Natural killer cell (primary cell): ENCODE measurements around the gene GID8. TPM values are rescaled to one million over a fixed set of nuclear protein-coding genes. Genes with fewer than 3 reads are reported as not detected.
A peak's percentile ranks its signal among the peaks of the same experiment; 100 is the strongest.

ENCODE experiments used
- ATAC-seq, 3 donors: fragments of 150-1000 bp in 2 of 3; fragments of 200-7000 bp in 1 of 3; cut with Tn5 transposase; 1 replicate in 1 of 3; 2 replicates in 2 of 3; pipeline ENCODE4 v1.10.0; 2021; ENCODE audit warnings: mild to moderate bottlenecking in 2 of 3, moderate library complexity in 2 of 3
- DNase-seq, 2 donors: peaks; one replicate each; pipeline versions ENCODE4 v3.0.0 to v3.0.0-alpha.2; 2013 to 2021; ENCODE audit warnings: mixed read lengths in 1 of 2
- H3K27ac ChIP-seq: one replicate; pipeline ENCODE4 v1.5.1; 2013; ENCODE audit warnings: mild to moderate bottlenecking, low read length
- H3K27me3 ChIP-seq: one replicate; pipeline ENCODE4 v1.6.1; 2013; ENCODE audit warnings: low read length; ENCODE audit not compliant: control insufficient read depth, insufficient read depth
- H3K36me3 ChIP-seq: one replicate; pipeline ENCODE4 v1.6.1; 2013; ENCODE audit warnings: low read length; ENCODE audit not compliant: control insufficient read depth, insufficient read depth
- H3K4me1 ChIP-seq: one replicate; pipeline ENCODE4 v1.6.1; 2013; ENCODE audit warnings: low read length; ENCODE audit not compliant: control insufficient read depth, insufficient read depth
- H3K4me3 ChIP-seq: one replicate; pipeline ENCODE4 v1.5.1; 2013; ENCODE audit warnings: low read length
- H3K9me3 ChIP-seq: one replicate; pipeline ENCODE4 v1.6.1; 2013; ENCODE audit warnings: low read length; ENCODE audit not compliant: control insufficient read depth, insufficient read depth
- H3K27ac Mint-ChIP-seq, 2 donors: one replicate each; pipeline ENCODE4 v1.8.0; 2022; ENCODE audit warnings: mild to moderate bottlenecking in 2 of 2, mixed read lengths in 2 of 2, moderate library complexity in 1 of 2
- H3K27me3 Mint-ChIP-seq, 2 donors: one replicate each; pipeline ENCODE4 v1.8.0; 2022; ENCODE audit warnings: low read depth in 2 of 2, mixed read lengths in 2 of 2
- H3K36me3 Mint-ChIP-seq: one replicate; pipeline ENCODE4 v1.8.0; 2022; ENCODE audit warnings: mixed read lengths
- H3K4me1 Mint-ChIP-seq, 2 donors: one replicate each; pipeline ENCODE4 v1.8.0; 2022; ENCODE audit warnings: mixed read lengths in 2 of 2
- H3K4me3 Mint-ChIP-seq: one replicate; pipeline ENCODE4 v1.8.0; 2022; ENCODE audit warnings: mild to moderate bottlenecking, moderate library complexity, mixed read lengths
- H3K9me3 Mint-ChIP-seq, 2 donors: one replicate each; pipeline ENCODE4 v1.8.0; 2022; ENCODE audit warnings: mixed read lengths in 2 of 2
- CTCF ChIP-seq: fragments of 200-600 bp; IDR thresholded peaks from one replicate; pipeline ENCODE4 v1.8.0; 2022; ENCODE audit warnings: antibody characterized with exemption
- WGBS: methylation state at CpG from one replicate; pipeline ENCODE4 v1.1.7; 2013; ENCODE audit warnings: missing lambda C conversion rate; ENCODE audit not compliant: insufficient coverage; 5-methylcytosine and 5-hydroxymethylcytosine counted together
- intact Hi-C: fragments of 100-400 bp; cut with micrococcal nuclease; formaldehyde crosslinking; loops from one replicate; pipeline ENCODE4 v1.14.2; 2022
- total RNA-seq, 4 donors: library from RNA; stranded (reverse); fragments of 120-200 nt in 1 of 4; gene quantifications; one replicate each; pipeline versions ENCODE4 v1.2.3 to v1.2.4, GENCODE V29; 2013 to 2022

GID8 gene
- total RNA-seq, 3 donors from 2014 or later (not counting 1 experiment from before 2014, with no cell fraction given), result 45.1 to 60.1 (median 53.1) TPM

- Histone ChIP-seq H3K4me1 (peaks cover 31% of the 10 kb centered on the region), H3K36me3 (peaks cover 2% of the 10 kb centered on the region), H3K4me3 (no peak overlapping the region), H3K27ac (no peak overlapping the region), H3K9me3 (no peaks in the 10 kb centered on the region), H3K27me3 (no peaks in the 10 kb centered on the region)
- no peak for TF ChIP-seq CTCF
- H3K36me3 Mint-ChIP-seq, result no peaks in the 10 kb centered on the region
- no peaks in the 10 kb centered on the region for H3K27me3 Mint-ChIP-seq
- intact Hi-C loops, result loop anchor here (10.0 kb wide), 1 partner anchor 131 kb away; the partner anchor contains the start of gene OGFR
- WGBS, result 96% methylated on average over 22 of the region's 22 CpGs
- peaks cover 26 to 30% of the 10 kb centered on the region in 2 donors for H3K4me1 Mint-ChIP-seq
- no peak overlapping the region for H3K27ac Mint-ChIP-seq
- H3K4me3 Mint-ChIP-seq, result peak overlapping the region; percentile 37
- ATAC-seq, result no peak
- DNase-seq, result no peak
- no peaks in the 10 kb centered on the region for H3K9me3 Mint-ChIP-seq
These were observed 1.9 kb upstream of the GID8 start for GRCh38 chr20:62935968-62936585.

GRCh38 chr20:62937268-62938104, 461 bp upstream of the GID8 start:
- Mint-ChIP-seq H3K27me3 (no peaks in the 10 kb centered on the region), H3K36me3 (no peaks in the 10 kb centered on the region), H3K4me1 (peaks cover 36 to 39% of the 10 kb centered on the region in 2 donors), H3K9me3 (no peaks in the 10 kb centered on the region), H3K4me3 (peak overlapping the region; percentile 95), H3K27ac (peak overlapping the region; percentile 79 to 92)
- WGBS, result under 1% methylated on average over 85 of the region's 92 CpGs
- Histone ChIP-seq H3K36me3 (peaks cover 12% of the 10 kb centered on the region), H3K27me3 (no peaks in the 10 kb centered on the region), H3K4me3 (peak overlapping the region; percentile 75), H3K27ac (peak overlapping the region; percentile 67), H3K9me3 (no peaks in the 10 kb centered on the region), H3K4me1 (peaks cover 31% of the 10 kb centered on the region)
- DNase-seq (peak; percentile 98), ATAC-seq (peak; percentile 87 to 96 (median 91))
- no peak for TF ChIP-seq CTCF
- intact Hi-C loops, result loop anchor here (1.0 to 10.0 kb wide), 2 partner anchors 11 to 133 kb away; partner anchors contain the start of genes DIDO1 and OGFR

- Histone ChIP-seq H3K4me1 (peaks cover 29% of the 10 kb centered on the region), H3K27me3 (no peaks in the 10 kb centered on the region), H3K36me3 (peaks cover 45% of the 10 kb centered on the region), H3K27ac (no peak overlapping the region), H3K9me3 (no peaks in the 10 kb centered on the region), H3K4me3 (no peak overlapping the region)
- intact Hi-C loops, result no loop called here
- peaks cover 36 to 39% of the 10 kb centered on the region in 2 donors for H3K4me1 Mint-ChIP-seq
- no peaks in the 10 kb centered on the region for H3K27me3 Mint-ChIP-seq
- DNase-seq, result no peak
- TF ChIP-seq CTCF, result no peak
- H3K9me3 Mint-ChIP-seq, result no peaks in the 10 kb centered on the region
- no peak overlapping the region for H3K4me3 Mint-ChIP-seq
- WGBS, result 90% methylated on average over 8 of the region's 8 CpGs
- peak overlapping the region in 1 of 2 donors; percentile 91 for H3K27ac Mint-ChIP-seq
- peaks cover 10% of the 10 kb centered on the region for H3K36me3 Mint-ChIP-seq
- no peak for ATAC-seq
These were observed 2.9 kb downstream of the GID8 start for GRCh38 chr20:62940875-62941274.
